Measurements from ENCODE around the gene GOLPH3L. TPM values are rescaled to one million over a fixed set of nuclear protein-coding genes. Genes with fewer than 3 reads are reported as not detected.
"Not testable (repeated sequence)": the region's sequence is repeated elsewhere in the genome, so short reads cannot be mapped to it uniquely, and the experiment has no call there.

Gene GOLPH3L
- total and polyA plus RNA-seq, 9 donors = 20.0 to 46.2 (median 29.9) TPM

GRCh38 chr1:150601540-150601939, 95.4 kb downstream of the GOLPH3L start:
- Histone ChIP-seq H3K4me3 (no peak overlapping the region), H3K4me1 (ENCODE audit: insufficient read depth) (peaks cover 9% of the 10 kb centered on the region), H3K27ac (no peak overlapping the region), H3K9me3 (no peaks in the 10 kb centered on the region), H3K27me3 (no peaks in the 10 kb centered on the region), H3K36me3 (no peaks in the 10 kb centered on the region)
- TF ChIP-seq EP300 (IDR thresholded peaks at IDR 0.05) (no peak), POLR2A (IDR thresholded peaks at IDR 0.05) (no peak)
- TF ChIP-seq, protein P1, sequence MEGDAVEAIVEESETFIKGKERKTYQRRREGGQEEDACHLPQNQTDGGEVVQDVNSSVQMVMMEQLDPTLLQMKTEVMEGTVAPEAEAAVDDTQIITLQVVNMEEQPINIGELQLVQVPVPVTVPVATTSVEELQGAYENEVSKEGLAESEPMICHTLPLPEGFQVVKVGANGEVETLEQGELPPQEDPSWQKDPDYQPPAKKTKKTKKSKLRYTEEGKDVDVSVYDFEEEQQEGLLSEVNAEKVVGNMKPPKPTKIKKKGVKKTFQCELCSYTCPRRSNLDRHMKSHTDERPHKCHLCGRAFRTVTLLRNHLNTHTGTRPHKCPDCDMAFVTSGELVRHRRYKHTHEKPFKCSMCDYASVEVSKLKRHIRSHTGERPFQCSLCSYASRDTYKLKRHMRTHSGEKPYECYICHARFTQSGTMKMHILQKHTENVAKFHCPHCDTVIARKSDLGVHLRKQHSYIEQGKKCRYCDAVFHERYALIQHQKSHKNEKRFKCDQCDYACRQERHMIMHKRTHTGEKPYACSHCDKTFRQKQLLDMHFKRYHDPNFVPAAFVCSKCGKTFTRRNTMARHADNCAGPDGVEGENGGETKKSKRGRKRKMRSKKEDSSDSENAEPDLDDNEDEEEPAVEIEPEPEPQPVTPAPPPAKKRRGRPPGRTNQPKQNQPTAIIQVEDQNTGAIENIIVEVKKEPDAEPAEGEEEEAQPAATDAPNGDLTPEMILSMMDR (IDR thresholded peaks at IDR 0.05) = no peak
- intact Hi-C loops (cut with DNase I) = no loop called here
- DNase-seq = no peak

DNA sequence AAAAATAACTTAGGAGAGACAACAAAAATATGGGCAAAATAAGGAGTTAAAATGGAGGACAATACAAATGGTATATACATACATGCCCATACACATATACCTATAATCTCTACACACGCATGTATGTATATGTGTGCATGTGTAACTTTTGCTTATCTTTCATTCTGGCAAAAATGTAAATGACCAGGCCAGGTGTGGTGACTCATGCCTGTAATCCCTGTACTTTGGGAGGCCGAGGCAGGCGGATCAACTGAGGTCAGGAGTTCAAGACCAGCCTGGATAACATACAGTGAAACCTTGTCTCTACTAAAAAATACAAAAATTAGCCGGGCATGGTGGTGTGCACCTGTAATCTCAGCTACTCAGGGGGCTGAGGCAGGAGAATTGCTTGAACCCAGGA, 98.6 kb downstream of the GOLPH3L start:
- H3K4me1 ChIP-seq (ENCODE audit: insufficient read depth); H3K9me3 ChIP-seq; H3K4me3 ChIP-seq; H3K27me3 ChIP-seq; DNase-seq; intact Hi-C loops (cut with DNase I); H3K27ac ChIP-seq; H3K36me3 ChIP-seq: not testable (repeated sequence)
- WGBS, 3 donors = 82 to 97% (median 89%) methylated on average over 4 of the region's 4 CpGs

DNA sequence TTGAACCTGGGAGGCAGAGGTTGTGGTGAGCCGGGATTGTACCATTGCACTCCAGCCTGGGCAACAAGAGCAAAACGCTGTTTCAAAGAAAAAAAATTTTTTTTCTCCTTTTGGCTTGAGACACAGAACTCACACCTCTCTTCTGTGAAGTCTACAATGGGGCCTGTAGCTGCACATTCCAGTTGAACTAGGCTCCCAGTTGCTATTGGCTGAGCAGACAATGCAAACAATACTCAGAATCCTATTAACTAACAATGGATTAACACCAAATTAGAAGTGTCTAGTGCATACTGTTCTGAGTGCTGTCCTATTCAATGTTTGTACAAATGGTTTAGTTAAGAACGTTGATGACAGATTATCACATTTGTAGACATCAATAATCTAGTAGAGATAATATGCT, 100.0 kb downstream of the GOLPH3L start:
- TF ChIP-seq, protein P1 (IDR thresholded peaks at IDR 0.05) = no peak
- TF ChIP-seq POLR2A (IDR thresholded peaks at IDR 0.05) (no peak), EP300 (IDR thresholded peaks at IDR 0.05) (no peak)
- 67 to 74% (median 70%) methylated on average over 3 of the region's 3 CpGs for WGBS, 3 donors
- H3K4me3 ChIP-seq = no peak overlapping the region
- no peak overlapping the region for H3K27ac ChIP-seq
- no peaks in the 10 kb centered on the region for H3K36me3 ChIP-seq
- DNase-seq = no peak
- no peaks in the 10 kb centered on the region for H3K4me1 ChIP-seq (ENCODE audit: insufficient read depth)
- no peaks in the 10 kb centered on the region for H3K27me3 ChIP-seq
- H3K9me3 ChIP-seq = no peaks in the 10 kb centered on the region
- intact Hi-C loops (cut with DNase I) = no loop called here

Small RNAs within 50 kb of the gene (small RNA-seq; reads per million reads assigned to genes)
- gene RF00015 (not detected), gene RF00561 (not detected), gene RNU6-1042P (not detected)

Other genes with a start within 250 kb of the GOLPH3L start
- gene TARS2, start 209.7 kb downstream of the GOLPH3L start, total RNA-seq = 10 to 100 TPM in 6 of 7 donors, 1 to 10 TPM in 1; 8.0 to 24.3 (median 17.2) TPM
- gene TARS2, start 209.7 kb downstream of the GOLPH3L start, polyA plus RNA-seq = 10 to 100 TPM; 15.1 to 20.2 TPM
- 10 to 100 TPM in 1 of 7 donors, 1 to 10 TPM in 6; 1.8 to 11.0 (median 6.2) TPM for gene ECM1, start 189.0 kb downstream of the GOLPH3L start, total RNA-seq
- 10 to 100 TPM in 1 of 2 donors, 1 to 10 TPM in 1; 4.3 to 16.7 TPM for gene ECM1, start 189.0 kb downstream of the GOLPH3L start, polyA plus RNA-seq
- gene FALEC, start 181.4 kb downstream of the GOLPH3L start, total RNA-seq = 1 to 10 TPM in 1 of 7 donors, under 1 TPM in 2, not detected in 4; 0.69 to 1.7 (median 0.86) TPM
- gene FALEC, start 181.4 kb downstream of the GOLPH3L start, polyA plus RNA-seq = under 1 TPM in 1 of 2 donors, not detected in 1; 0.51 TPM
- gene ADAMTSL4, start 147.7 kb downstream of the GOLPH3L start, total RNA-seq = 10 to 100 TPM; 11.6 to 86.6 (median 22.5) TPM
- gene ADAMTSL4, start 147.7 kb downstream of the GOLPH3L start, polyA plus RNA-seq = 10 to 100 TPM in 1 of 2 donors, 1 to 10 TPM in 1; 8.8 to 12.1 TPM
- gene MCL1, start 117.5 kb downstream of the GOLPH3L start, total RNA-seq = 100 to 1,000 TPM in 6 of 7 donors, 10 to 100 TPM in 1; 91.1 to 280 (median 145) TPM
- 100 to 1,000 TPM in 1 of 2 donors, 10 to 100 TPM in 1; 74.2 to 209 TPM for gene MCL1, start 117.5 kb downstream of the GOLPH3L start, polyA plus RNA-seq
- 100 to 1,000 TPM; 134 to 196 (median 152) TPM for gene ENSA, start 67.5 kb downstream of the GOLPH3L start, total RNA-seq
- gene ENSA, start 67.5 kb downstream of the GOLPH3L start, polyA plus RNA-seq = 100 to 1,000 TPM; 111 to 193 TPM
- gene HORMAD1, start 23.7 kb upstream of the GOLPH3L start, total RNA-seq = not detected
- under 1 TPM in 1 of 2 donors, not detected in 1; 0.10 TPM for gene HORMAD1, start 23.7 kb upstream of the GOLPH3L start, polyA plus RNA-seq
- 10 to 100 TPM in 6 of 7 donors, 1 to 10 TPM in 1; 8.7 to 80.9 (median 13.6) TPM for gene CTSS, start 68.6 kb upstream of the GOLPH3L start, total RNA-seq
- 100 to 1,000 TPM in 1 of 2 donors, 1 to 10 TPM in 1; 9.6 to 131 TPM for gene CTSS, start 68.6 kb upstream of the GOLPH3L start, polyA plus RNA-seq
- 10 to 100 TPM; 35.6 to 85.2 (median 74.0) TPM for gene CTSK, start 111.1 kb upstream of the GOLPH3L start, total RNA-seq
- gene CTSK, start 111.1 kb upstream of the GOLPH3L start, polyA plus RNA-seq = 100 to 1,000 TPM; 114 to 254 TPM
- 10 to 100 TPM; 52.5 to 79.8 (median 60.5) TPM for gene ARNT, start 179.4 kb upstream of the GOLPH3L start, total RNA-seq
- 10 to 100 TPM; 27.9 to 84.0 TPM for gene ARNT, start 179.4 kb upstream of the GOLPH3L start, polyA plus RNA-seq
- not detected for gene CTXND2, start 190.0 kb upstream of the GOLPH3L start, total RNA-seq
- gene CTXND2, start 190.0 kb upstream of the GOLPH3L start, polyA plus RNA-seq = not detected
- 10 to 100 TPM; 21.9 to 49.4 (median 40.9) TPM for gene SETDB1, start 229.2 kb upstream of the GOLPH3L start, total RNA-seq
- 10 to 100 TPM; 24.0 to 46.2 TPM for gene SETDB1, start 229.2 kb upstream of the GOLPH3L start, polyA plus RNA-seq

All from ovary (tissue), 9 donors.